Thoracic aorta (tissue), 2 donors: Measurements from ENCODE around the gene MID1. TPM values are rescaled to one million over a fixed set of nuclear protein-coding genes. Genes with fewer than 3 reads are reported as not detected.

Experiments
- ATAC-seq: fragments of 150-250 bp; one replicate; pipeline ENCODE4 v1.8.0; 2017; ENCODE audit warnings: low read depth; ENCODE audit not compliant: insufficient number of reproducible peaks, low FRiP score
- DNase-seq: peaks from one replicate; pipeline ENCODE4 v3.0.0-alpha.2; 2020; ENCODE audit warnings: low spot score
- H3K27ac ChIP-seq, 2 donors: fragments of 200-600 bp; sonication (generic); 1 replicate in 1 of 2; 2 replicates in 1 of 2; pipeline ENCODE4 v1.5.1; 2016; ENCODE audit warnings: mild to moderate bottlenecking in 2 of 2, moderate library complexity in 2 of 2
- H3K27me3 ChIP-seq: fragments of 200-600 bp; sonication (generic); replicated peaks from 2 replicates; pipeline ENCODE4 v1.6.0; 2016; ENCODE audit warnings: mild to moderate bottlenecking; ENCODE audit not compliant: insufficient read depth
- H3K36me3 ChIP-seq: fragments of 200-600 bp; sonication (generic); one replicate; pipeline ENCODE4 v1.5.1; 2016
- H3K4me1 ChIP-seq, 2 donors: fragments of 200-600 bp; sonication (generic); 1 replicate in 1 of 2; 2 replicates in 1 of 2; pipeline versions ENCODE4 v1.5.1 to v1.6.0; 2016; ENCODE audit warnings: low read depth in 2 of 2, mild to moderate bottlenecking in 1 of 2; ENCODE audit not compliant: control insufficient read depth in 1 of 2
- H3K4me3 ChIP-seq: fragments of 200-600 bp; sonication (generic); 2 replicates; pipeline ENCODE4 v1.5.1; 2016; ENCODE audit warnings: mild to moderate bottlenecking
- H3K9me3 ChIP-seq: fragments of 200-600 bp; sonication (generic); 2 replicates; pipeline ENCODE4 v1.5.1; 2016
- CTCF ChIP-seq: fragments of 200-600 bp; sonication (generic); IDR thresholded peaks from one replicate; pipeline ENCODE4 v1.5.1; 2019; ENCODE audit warnings: antibody characterized with exemption
- total RNA-seq, 2 donors: library from RNA; depleted of rRNA; stranded (reverse); fragments of >200 nt; gene quantifications; one replicate each; pipeline versions ENCODE4 v1.1.0 to v1.2.3, GENCODE V29; 2016

MID1 gene
- total RNA-seq, 2 donors from 2014 or later: 37.0 to 37.7 TPM

GRCh38 chrX:10611441-10612090, 8.8 kb downstream of the MID1 start:
- Histone ChIP-seq H3K4me1 (peaks cover 0 to 10% of the 10 kb centered on the region in 2 donors), H3K4me3 (no peak overlapping the region), H3K27me3 (no peaks in the 10 kb centered on the region), H3K36me3 (no peaks in the 10 kb centered on the region), H3K9me3 (no peaks in the 10 kb centered on the region), H3K27ac (no peak overlapping the region)
- TF ChIP-seq CTCF: no peak
- DNase-seq (no peak), ATAC-seq (no peak)

GRCh38 chrX:10608099-10608498, 12.3 kb downstream of the MID1 start:
- ATAC-seq: no peak
- H3K9me3 ChIP-seq: no peaks in the 10 kb centered on the region
- DNase-seq: no peak
- no peaks in the 10 kb centered on the region for H3K4me1 ChIP-seq
- H3K27me3 ChIP-seq: no peaks in the 10 kb centered on the region
- TF ChIP-seq CTCF: no peak
- no peak overlapping the region for H3K27ac ChIP-seq
- H3K36me3 ChIP-seq: no peaks in the 10 kb centered on the region
- no peak overlapping the region for H3K4me3 ChIP-seq

- no peak for TF ChIP-seq CTCF
- DNase-seq (no peak), ATAC-seq (no peak)
- H3K9me3 ChIP-seq: no peaks in the 10 kb centered on the region
- no peaks in the 10 kb centered on the region for H3K4me1 ChIP-seq
- H3K4me3 ChIP-seq: no peak overlapping the region
- no peaks in the 10 kb centered on the region for H3K36me3 ChIP-seq
- H3K27ac ChIP-seq: no peak overlapping the region
- no peaks in the 10 kb centered on the region for H3K27me3 ChIP-seq
These were observed 13.2 kb downstream of the MID1 start for GRCh38 chrX:10607233-10607632.

GRCh38 chrX:10603612-10604011, 16.8 kb downstream of the MID1 start:
- H3K4me3 ChIP-seq: no peak overlapping the region
- DNase-seq: no peak
- H3K9me3 ChIP-seq: no peaks in the 10 kb centered on the region
- H3K4me1 ChIP-seq: no peaks in the 10 kb centered on the region
- no peaks in the 10 kb centered on the region for H3K36me3 ChIP-seq
- no peak overlapping the region for H3K27ac ChIP-seq
- TF ChIP-seq CTCF: no peak
- ATAC-seq: no peak
- H3K27me3 ChIP-seq: no peaks in the 10 kb centered on the region

- H3K4me1 ChIP-seq: peaks cover 0 to 7% of the 10 kb centered on the region in 2 donors
- H3K9me3 ChIP-seq: no peaks in the 10 kb centered on the region
- no peak for DNase-seq
- no peak overlapping the region for H3K27ac ChIP-seq
- no peaks in the 10 kb centered on the region for H3K36me3 ChIP-seq
- no peaks in the 10 kb centered on the region for H3K27me3 ChIP-seq
- no peak for ATAC-seq
- H3K4me3 ChIP-seq: no peak overlapping the region
- no peak for TF ChIP-seq CTCF
These were observed 17.7 kb downstream of the MID1 start for GRCh38 chrX:10602646-10603045.
